Fibroblast of skin of right quadriceps (primary cell): ENCODE measurements around the gene COL26A1.
"Not testable (repeated sequence)": the region's sequence is repeated elsewhere in the genome, so short reads cannot be mapped to it uniquely, and the experiment has no call there.

ENCODE experiments used
- DNase-seq: peaks from one replicate; pipeline ENCODE4 v3.0.0-alpha.2; 2013

COL26A1 gene

DNA sequence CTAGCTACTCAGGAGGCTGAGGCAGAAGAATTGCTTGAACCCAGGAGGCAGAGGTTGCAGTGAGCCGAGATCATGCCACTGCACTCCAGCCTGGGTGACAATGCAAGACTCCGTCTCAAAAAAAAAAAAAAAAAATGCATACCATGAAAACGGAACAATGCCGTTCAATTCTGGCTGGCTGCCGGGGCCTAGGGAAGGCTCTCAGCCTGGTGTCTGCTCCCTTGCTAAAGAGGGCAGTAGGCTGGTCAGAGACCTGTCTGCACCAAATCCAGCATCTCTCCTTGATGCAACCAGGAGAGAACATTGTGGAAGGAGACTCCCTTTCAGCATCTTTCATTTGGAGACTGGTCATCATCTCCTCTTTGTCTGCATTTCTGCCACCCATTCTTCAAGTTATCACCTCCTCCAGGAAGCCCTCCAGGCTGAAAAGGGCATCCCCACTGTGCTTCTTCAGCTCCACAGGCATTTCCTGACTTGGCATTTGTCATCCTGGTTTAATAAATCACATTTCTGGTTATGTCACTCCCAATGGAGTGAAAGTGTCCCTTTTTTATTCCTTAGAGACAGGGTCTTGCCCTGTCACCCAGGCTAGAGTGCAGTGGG lies 241.8 kb downstream of the COL26A1 start:
- DNase-seq, result no peak

GRCh38 chr7:101604934-101605332 lies 242.3 kb downstream of the COL26A1 start:
- not testable (repeated sequence) for DNase-seq

- no peak for DNase-seq
Observed at GRCh38 chr7:101605611-101606497, 243.2 kb downstream of the COL26A1 start.

DNA sequence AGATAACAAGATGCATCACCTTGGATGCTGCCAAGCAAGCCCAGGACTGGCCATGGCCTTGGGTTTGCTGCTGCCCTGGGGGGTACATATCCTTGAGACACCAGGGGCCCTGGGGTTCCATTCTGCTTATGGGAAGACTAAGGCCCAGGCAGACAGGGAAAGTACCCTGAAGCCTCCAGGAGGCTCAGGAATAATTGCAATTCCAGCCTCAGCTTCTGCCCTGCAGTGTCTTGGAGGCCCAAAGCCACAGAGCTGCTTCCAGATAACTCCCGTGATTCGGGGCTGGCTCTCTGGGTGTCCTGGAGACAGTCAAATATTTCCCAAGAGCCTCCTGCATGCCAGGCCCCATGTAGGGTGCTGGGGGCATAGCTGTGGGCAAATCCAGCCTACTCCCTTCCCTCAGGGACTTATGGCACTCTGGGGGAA lies 243.8 kb downstream of the COL26A1 start:
- DNase-seq, result no peak
